ENCODE measurements around the gene ZNF488. TPM values are rescaled to one million over a fixed set of nuclear protein-coding genes. Genes with fewer than 3 reads are reported as not detected.

Gene ZNF488
- total and polyA plus RNA-seq, 8 donors: 0.38 to 3.1 (median 2.0) TPM

DNA sequence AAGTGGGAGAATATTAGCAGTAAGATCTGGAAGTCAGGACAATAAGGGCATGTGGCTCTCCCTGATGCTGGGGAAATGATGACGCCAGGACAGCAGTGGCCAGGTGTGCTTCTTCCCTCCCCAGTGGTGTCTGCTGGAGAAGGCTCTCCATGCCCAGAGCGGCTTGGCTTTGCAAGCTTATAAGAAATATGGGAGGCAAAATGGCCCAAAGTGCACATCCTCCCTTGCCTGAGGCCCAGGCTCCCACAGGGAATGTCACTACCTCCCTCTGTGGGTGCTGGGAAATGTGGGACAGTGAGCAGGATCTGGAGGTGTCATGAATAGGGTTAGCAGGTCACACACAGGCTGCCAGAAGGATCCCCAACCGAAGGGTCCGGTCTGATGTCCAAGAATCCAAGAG, 17.1 kb upstream of the ZNF488 start:
- DNase-seq (no peak), ATAC-seq (no peak)
- Histone ChIP-seq H3K36me3 (no peaks in the 10 kb centered on the region), H3K4me1 (peaks cover 0 to 7% of the 10 kb centered on the region in 2 donors), H3K4me3 (no peak overlapping the region), H3K27ac (no peak overlapping the region), H3K27me3 (no peaks in the 10 kb centered on the region), H3K9me3 (no peaks in the 10 kb centered on the region)
- intact Hi-C loops (cut with DNase I): no loop called here
- TF ChIP-seq, protein P1, sequence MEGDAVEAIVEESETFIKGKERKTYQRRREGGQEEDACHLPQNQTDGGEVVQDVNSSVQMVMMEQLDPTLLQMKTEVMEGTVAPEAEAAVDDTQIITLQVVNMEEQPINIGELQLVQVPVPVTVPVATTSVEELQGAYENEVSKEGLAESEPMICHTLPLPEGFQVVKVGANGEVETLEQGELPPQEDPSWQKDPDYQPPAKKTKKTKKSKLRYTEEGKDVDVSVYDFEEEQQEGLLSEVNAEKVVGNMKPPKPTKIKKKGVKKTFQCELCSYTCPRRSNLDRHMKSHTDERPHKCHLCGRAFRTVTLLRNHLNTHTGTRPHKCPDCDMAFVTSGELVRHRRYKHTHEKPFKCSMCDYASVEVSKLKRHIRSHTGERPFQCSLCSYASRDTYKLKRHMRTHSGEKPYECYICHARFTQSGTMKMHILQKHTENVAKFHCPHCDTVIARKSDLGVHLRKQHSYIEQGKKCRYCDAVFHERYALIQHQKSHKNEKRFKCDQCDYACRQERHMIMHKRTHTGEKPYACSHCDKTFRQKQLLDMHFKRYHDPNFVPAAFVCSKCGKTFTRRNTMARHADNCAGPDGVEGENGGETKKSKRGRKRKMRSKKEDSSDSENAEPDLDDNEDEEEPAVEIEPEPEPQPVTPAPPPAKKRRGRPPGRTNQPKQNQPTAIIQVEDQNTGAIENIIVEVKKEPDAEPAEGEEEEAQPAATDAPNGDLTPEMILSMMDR (IDR thresholded peaks at IDR 0.05): no peak

DNA sequence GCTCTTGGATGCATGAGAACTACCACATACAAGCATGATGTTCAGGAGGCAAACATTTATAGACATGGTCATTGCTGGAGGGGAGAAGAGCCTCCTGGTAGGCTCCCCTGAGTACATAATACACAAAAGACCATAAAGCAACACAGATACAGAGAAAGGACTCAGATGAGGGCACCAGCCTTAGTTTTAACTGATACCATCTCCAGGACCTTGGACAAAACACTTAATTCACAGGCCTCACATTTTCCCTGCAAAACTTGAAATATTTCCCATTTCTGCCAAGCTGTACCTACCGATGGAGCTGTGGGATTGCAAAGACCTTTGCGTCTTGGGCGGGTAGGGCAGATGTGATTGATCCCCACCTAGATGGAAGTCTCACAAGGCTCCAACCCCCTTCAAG, 16.7 kb upstream of the ZNF488 start:
- TF ChIP-seq, protein P1 (IDR thresholded peaks at IDR 0.05): no peak

DNA sequence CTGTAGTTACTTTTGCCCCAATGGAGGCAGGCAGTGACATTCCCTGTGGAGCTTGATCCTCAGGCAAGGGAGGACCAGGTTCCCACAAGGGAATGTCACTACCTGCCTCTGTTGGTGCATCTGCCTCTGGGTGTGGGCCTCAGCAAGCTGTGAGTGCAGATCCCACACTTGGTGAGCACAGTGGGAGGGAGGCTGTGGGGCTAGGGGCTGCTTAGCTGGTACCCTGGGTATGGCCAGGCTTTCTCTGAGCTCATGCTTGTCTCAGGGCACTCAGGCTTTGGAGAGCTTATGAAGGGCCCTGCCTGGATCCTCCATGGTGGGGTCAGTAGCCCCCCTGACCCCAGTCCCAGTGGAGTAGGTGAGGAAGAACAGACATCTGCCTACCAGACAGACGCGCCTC, 16.2 kb upstream of the ZNF488 start:
- DNase-seq: no peak

More for the DNA sequence above, 16.7 kb upstream of the ZNF488 start:
- no peaks in the 10 kb centered on the region for H3K36me3 ChIP-seq
- no peak overlapping the region for H3K4me3 ChIP-seq
- no peaks in the 10 kb centered on the region for H3K27me3 ChIP-seq
- no peak overlapping the region for H3K27ac ChIP-seq
- ATAC-seq (no peak), DNase-seq (no peak)
- no peaks in the 10 kb centered on the region for H3K9me3 ChIP-seq
- intact Hi-C loops (cut with DNase I): no loop called here
- H3K4me1 ChIP-seq: peaks cover 0 to 7% of the 10 kb centered on the region in 2 donors

DNA sequence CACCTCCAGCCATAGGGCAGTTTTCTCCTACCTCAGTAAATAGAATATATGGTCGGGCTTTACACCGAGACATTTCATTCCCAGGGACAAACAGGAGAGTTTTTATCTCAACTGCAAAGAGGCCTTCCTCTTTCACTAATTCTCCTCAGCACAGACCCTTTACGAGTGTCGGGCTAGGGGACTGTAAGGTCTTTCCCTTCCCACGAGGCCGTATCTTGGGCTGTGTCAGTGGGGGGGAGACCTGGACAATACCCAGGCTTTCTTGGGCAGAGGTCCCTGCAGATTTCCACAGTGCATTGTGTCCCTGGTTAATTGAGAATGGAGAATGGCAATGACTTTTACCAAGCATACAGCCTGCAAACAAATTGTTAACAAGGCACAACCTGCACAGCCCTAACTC, 13.2 kb upstream of the ZNF488 start:
- DNase-seq (no peak), ATAC-seq (no peak)
- Histone ChIP-seq H3K27ac (no peak overlapping the region), H3K27me3 (no peaks in the 10 kb centered on the region), H3K4me3 (no peak overlapping the region), H3K36me3 (no peaks in the 10 kb centered on the region), H3K4me1 (no peaks in the 10 kb centered on the region), H3K9me3 (no peaks in the 10 kb centered on the region)
- TF ChIP-seq, protein P1 (IDR thresholded peaks at IDR 0.05): no peak
- intact Hi-C loops (cut with DNase I): no loop called here

More for the DNA sequence above, 16.2 kb upstream of the ZNF488 start:
- H3K27ac ChIP-seq: no peak overlapping the region
- TF ChIP-seq, protein P1 (IDR thresholded peaks at IDR 0.05): no peak
- peaks cover 0 to 7% of the 10 kb centered on the region in 2 donors for H3K4me1 ChIP-seq
- no peaks in the 10 kb centered on the region for H3K27me3 ChIP-seq
- H3K36me3 ChIP-seq: no peaks in the 10 kb centered on the region
- H3K9me3 ChIP-seq: no peaks in the 10 kb centered on the region
- ATAC-seq: no peak
- H3K4me3 ChIP-seq: no peak overlapping the region
- intact Hi-C loops (cut with DNase I): no loop called here

DNA sequence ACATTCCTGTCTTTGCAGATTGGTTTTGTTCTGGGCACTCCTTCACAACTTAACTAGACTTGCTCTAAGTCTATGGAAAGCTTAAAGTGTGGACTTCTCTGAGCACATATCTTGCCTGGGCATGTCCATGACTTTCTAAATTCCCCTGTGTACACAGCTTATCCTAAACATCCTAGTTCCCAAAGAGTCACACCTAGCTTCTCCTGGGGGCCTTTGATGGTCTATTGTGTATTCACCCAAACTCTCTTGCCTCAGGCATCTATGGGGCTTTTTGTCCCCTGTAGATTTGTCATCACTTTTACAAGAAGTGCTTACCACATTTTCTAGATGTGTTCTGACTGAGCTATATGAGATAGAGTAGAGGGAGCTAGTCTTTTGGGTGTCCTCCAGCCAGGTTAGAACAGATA, 12.2 kb upstream of the ZNF488 start:
- no peak overlapping the region for H3K27ac ChIP-seq
- no peak for ATAC-seq
- H3K4me3 ChIP-seq: no peak overlapping the region
- intact Hi-C loops (cut with DNase I): no loop called here
- H3K4me1 ChIP-seq: no peaks in the 10 kb centered on the region
- H3K36me3 ChIP-seq: no peaks in the 10 kb centered on the region
- DNase-seq: no peak
- H3K27me3 ChIP-seq: no peaks in the 10 kb centered on the region
- TF ChIP-seq, protein P1 (IDR thresholded peaks at IDR 0.05): no peak
- no peaks in the 10 kb centered on the region for H3K9me3 ChIP-seq

Measured in left lung (tissue), 10 donors.